Activated CD8-positive, alpha-beta memory T cell treated with anti-CD3 and anti-CD28 coated beads, Interleukin-2, amount 10 ng/mL, durations not matched to agents 7 days and 5 days (primary cell): ENCODE data around the gene KCNK17. TPM values are rescaled to one million over a fixed set of nuclear protein-coding genes. Genes with fewer than 3 reads are reported as not detected.

ENCODE experiments used
- ATAC-seq: fragments of 150-1000 bp; cut with Tn5 transposase; one replicate; pipeline ENCODE4 v1.10.0; 2021; ENCODE audit warnings: moderate library complexity
- CTCF ChIA-PET: fragments of 350-600 bp; sonication (Branson Sonifier 250); formaldehyde crosslinking; loops from one replicate; lab custom pipeline; 2021; ENCODE audit warnings: antibody characterized with exemption; lab: Charles Lee
- DNase-seq: peaks from one replicate; pipeline ENCODE4 v3.0.0-alpha.2; 2020
- H3K27ac Mint-ChIP-seq: one replicate; pipeline ENCODE4 v1.8.0; 2021; ENCODE audit warnings: mild to moderate bottlenecking, mixed read lengths
- H3K27me3 Mint-ChIP-seq: one replicate; pipeline ENCODE4 v1.8.0; 2021; ENCODE audit warnings: mixed read lengths
- H3K36me3 Mint-ChIP-seq: one replicate; pipeline ENCODE4 v1.8.0; 2021; ENCODE audit warnings: mild to moderate bottlenecking, mixed read lengths
- H3K4me1 Mint-ChIP-seq: one replicate; pipeline ENCODE4 v1.8.0; 2021; ENCODE audit warnings: mixed read lengths
- H3K4me3 Mint-ChIP-seq: one replicate; pipeline ENCODE4 v1.8.0; 2021; ENCODE audit warnings: mild to moderate bottlenecking, moderate library complexity, mixed read lengths
- H3K9me3 Mint-ChIP-seq: one replicate; pipeline ENCODE4 v1.8.0; 2022; ENCODE audit warnings: low read depth, mixed read lengths
- total RNA-seq, 2 experiments: library from RNA; stranded (reverse); gene quantifications; one replicate each; pipeline ENCODE4 v1.2.3, GENCODE V29; 2021

Gene KCNK17
- total RNA-seq, 2 experiments from 2014 or later, result not detected

GRCh38 chr6:39344821-39345280 is 30.6 kb upstream of the KCNK17 start:
- Mint-ChIP-seq H3K4me3 (no peak overlapping the region), H3K36me3 (no peaks in the 10 kb centered on the region), H3K9me3 (no peaks in the 10 kb centered on the region), H3K4me1 (peaks cover 4% of the 10 kb centered on the region), H3K27ac (no peak overlapping the region), H3K27me3 (peaks cover 4% of the 10 kb centered on the region)
- DNase-seq, result no peak
- CTCF ChIA-PET, result no interaction called here
- no peak for ATAC-seq

- ATAC-seq (no peak), DNase-seq (no peak)
- Mint-ChIP-seq H3K9me3 (no peaks in the 10 kb centered on the region), H3K36me3 (no peaks in the 10 kb centered on the region), H3K4me1 (peaks cover 4% of the 10 kb centered on the region), H3K27ac (no peak overlapping the region), H3K4me3 (no peak overlapping the region), H3K27me3 (peaks cover 16% of the 10 kb centered on the region)
- CTCF ChIA-PET, result interaction anchor here (1.2 kb wide), 1 partner anchor 10 kb away, joined by 4 read pairs; no protein-coding TSS in a partner anchor
Observed at GRCh38 chr6:39343396-39343870, 29.2 kb upstream of the KCNK17 start.

- no peaks in the 10 kb centered on the region for H3K36me3 Mint-ChIP-seq
- peaks cover 20% of the 10 kb centered on the region for H3K27me3 Mint-ChIP-seq
- no peak overlapping the region for H3K4me3 Mint-ChIP-seq
- peaks cover 8% of the 10 kb centered on the region for H3K4me1 Mint-ChIP-seq
- ATAC-seq, result no peak
- no peaks in the 10 kb centered on the region for H3K9me3 Mint-ChIP-seq
- no peak overlapping the region for H3K27ac Mint-ChIP-seq
- DNase-seq, result no peak
- CTCF ChIA-PET, result interaction anchor here (1.2 kb wide), 1 partner anchor 10 kb away, joined by 4 read pairs; no protein-coding TSS in a partner anchor
Observed at GRCh38 chr6:39342692-39343395, 28.6 kb upstream of the KCNK17 start.

GRCh38 chr6:39341937-39342336 is 27.7 kb upstream of the KCNK17 start:
- H3K9me3 Mint-ChIP-seq, result no peaks in the 10 kb centered on the region
- H3K4me1 Mint-ChIP-seq, result peaks cover 8% of the 10 kb centered on the region
- no peak for ATAC-seq
- no peak overlapping the region for H3K27ac Mint-ChIP-seq
- no peak overlapping the region for H3K4me3 Mint-ChIP-seq
- CTCF ChIA-PET, result no interaction called here
- H3K27me3 Mint-ChIP-seq, result peaks cover 23% of the 10 kb centered on the region
- no peaks in the 10 kb centered on the region for H3K36me3 Mint-ChIP-seq
- DNase-seq, result no peak

GRCh38 chr6:39341352-39341751 is 27.1 kb upstream of the KCNK17 start:
- Mint-ChIP-seq H3K4me1 (peaks cover 14% of the 10 kb centered on the region), H3K36me3 (no peaks in the 10 kb centered on the region), H3K27me3 (peaks cover 24% of the 10 kb centered on the region), H3K9me3 (no peaks in the 10 kb centered on the region), H3K4me3 (no peak overlapping the region), H3K27ac (no peak overlapping the region)
- DNase-seq (no peak), ATAC-seq (no peak)
- CTCF ChIA-PET, result no interaction called here

- Mint-ChIP-seq H3K36me3 (no peaks in the 10 kb centered on the region), H3K4me1 (peaks cover 22% of the 10 kb centered on the region), H3K27ac (no peak overlapping the region), H3K4me3 (no peak overlapping the region), H3K9me3 (no peaks in the 10 kb centered on the region), H3K27me3 (peaks cover 25% of the 10 kb centered on the region)
- no peak for ATAC-seq
- CTCF ChIA-PET, result interaction anchor here (1.2 kb wide), 1 partner anchor 22 kb away, joined by 3 read pairs; no protein-coding TSS in a partner anchor
- DNase-seq, result no peak
Observed at GRCh38 chr6:39339868-39340550, 25.8 kb upstream of the KCNK17 start.

GRCh38 chr6:39339096-39339867 is 25.1 kb upstream of the KCNK17 start:
- Mint-ChIP-seq H3K4me3 (no peak overlapping the region), H3K27ac (no peak overlapping the region), H3K4me1 (peaks cover 22% of the 10 kb centered on the region), H3K9me3 (no peaks in the 10 kb centered on the region), H3K27me3 (peaks cover 28% of the 10 kb centered on the region), H3K36me3 (no peaks in the 10 kb centered on the region)
- DNase-seq (no peak), ATAC-seq (no peak)
- CTCF ChIA-PET, result interaction anchor here (1.2 to 1.7 kb wide), 2 partner anchors 23 to 34 kb away, joined by 3 read pairs; no protein-coding TSS in a partner anchor

GRCh38 chr6:39338397-39338796 is 24.2 kb upstream of the KCNK17 start:
- CTCF ChIA-PET, result interaction anchor here (0.9 to 1.7 kb wide), 3 partner anchors 10 to 33 kb away, joined by 3 to 4 read pairs (median 3); no protein-coding TSS in a partner anchor
- no peaks in the 10 kb centered on the region for H3K9me3 Mint-ChIP-seq
- H3K27ac Mint-ChIP-seq, result no peak overlapping the region

GRCh38 chr6:39335780-39336545 is 21.7 kb upstream of the KCNK17 start:
- CTCF ChIA-PET, result interaction anchor here (0.7 to 0.9 kb wide), 2 partner anchors 26 kb away, joined by 3 read pairs; no protein-coding TSS in a partner anchor
- Mint-ChIP-seq H3K36me3 (no peaks in the 10 kb centered on the region), H3K4me1 (peaks cover 18% of the 10 kb centered on the region), H3K27me3 (peaks cover 53% of the 10 kb centered on the region), H3K4me3 (peak overlapping the region; percentile 17), H3K9me3 (no peaks in the 10 kb centered on the region), H3K27ac (no peak overlapping the region)
- peak; percentile 77 for DNase-seq
- peak; percentile 73 for ATAC-seq

More at GRCh38 chr6:39338397-39338796, 24.2 kb upstream of the KCNK17 start:
- Mint-ChIP-seq H3K4me3 (no peak overlapping the region), H3K4me1 (peaks cover 22% of the 10 kb centered on the region), H3K27me3 (peaks cover 35% of the 10 kb centered on the region), H3K36me3 (no peaks in the 10 kb centered on the region)
- ATAC-seq (no peak), DNase-seq (no peak)

GRCh38 chr6:39333644-39334438 is 19.6 kb upstream of the KCNK17 start:
- H3K27me3 Mint-ChIP-seq, result peaks cover 47% of the 10 kb centered on the region
- peaks cover 18% of the 10 kb centered on the region for H3K4me1 Mint-ChIP-seq
- no peaks in the 10 kb centered on the region for H3K36me3 Mint-ChIP-seq
- H3K27ac Mint-ChIP-seq, result no peak overlapping the region
- H3K4me3 Mint-ChIP-seq, result no peak overlapping the region
- no peak for DNase-seq
- no peak for ATAC-seq
- CTCF ChIA-PET, result no interaction called here
- no peaks in the 10 kb centered on the region for H3K9me3 Mint-ChIP-seq

- ATAC-seq (no peak), DNase-seq (no peak)
- CTCF ChIA-PET, result no interaction called here
- Mint-ChIP-seq H3K9me3 (no peaks in the 10 kb centered on the region), H3K36me3 (no peaks in the 10 kb centered on the region), H3K27me3 (peaks cover 50% of the 10 kb centered on the region), H3K27ac (no peak overlapping the region), H3K4me1 (no peaks in the 10 kb centered on the region), H3K4me3 (no peak overlapping the region)
Observed at GRCh38 chr6:39330476-39330875, 16.3 kb upstream of the KCNK17 start.

- CTCF ChIA-PET, result no interaction called here
- no peaks in the 10 kb centered on the region for H3K9me3 Mint-ChIP-seq
- peaks cover 54% of the 10 kb centered on the region for H3K27me3 Mint-ChIP-seq
- no peaks in the 10 kb centered on the region for H3K36me3 Mint-ChIP-seq
- no peak for DNase-seq
- H3K4me1 Mint-ChIP-seq, result no peaks in the 10 kb centered on the region
- no peak overlapping the region for H3K27ac Mint-ChIP-seq
- no peak for ATAC-seq
- no peak overlapping the region for H3K4me3 Mint-ChIP-seq
Observed at GRCh38 chr6:39330057-39330456, 15.8 kb upstream of the KCNK17 start.
